Psoas muscle (tissue), 8 donors: ENCODE data around the gene AMN. TPM values are rescaled to one million over a fixed set of nuclear protein-coding genes. Genes with fewer than 3 reads are reported as not detected.

Experiments
- ATAC-seq, 4 donors: fragments of 200-7000 bp; cut with Tn5 transposase; one replicate each; pipeline ENCODE4 v1.9.1; 2020; ENCODE audit warnings: moderate library complexity in 3 of 4, mild to moderate bottlenecking in 2 of 4
- DNase-seq, 2 donors: peaks; one replicate each; pipeline ENCODE4 v3.0.0-alpha.2; 2020
- H3K27ac ChIP-seq: fragments of 200-600 bp; one replicate; pipeline ENCODE4 v1.8.0; 2022
- H3K27me3 ChIP-seq, 3 donors: fragments of 200-600 bp in 1 of 3; one replicate each; pipeline versions ENCODE4 v1.6.1 to v1.8.0; 2013 to 2022; ENCODE audit warnings: low read length in 2 of 3, mild to moderate bottlenecking in 2 of 3, moderate library complexity in 1 of 3; ENCODE audit not compliant: insufficient read depth in 3 of 3
- H3K36me3 ChIP-seq, 2 donors: fragments of 200-600 bp in 1 of 2; one replicate each; pipeline versions ENCODE4 v1.6.1 to v1.8.0; 2013 to 2022; ENCODE audit warnings: low read depth in 1 of 2, mild to moderate bottlenecking in 1 of 2, moderate library complexity in 1 of 2; ENCODE audit not compliant: insufficient read depth in 1 of 2
- H3K4me1 ChIP-seq: fragments of 200-600 bp; one replicate; pipeline ENCODE4 v1.8.0; 2022
- H3K4me3 ChIP-seq: fragments of 200-600 bp; one replicate; pipeline ENCODE4 v1.8.0; 2022; ENCODE audit warnings: mild to moderate bottlenecking
- H3K9me3 ChIP-seq: fragments of 200-600 bp; one replicate; pipeline ENCODE4 v1.8.0; 2022
- CTCF ChIP-seq: fragments of 200-600 bp; IDR thresholded peaks from one replicate; pipeline ENCODE4 v1.8.0; 2022; ENCODE audit warnings: antibody characterized with exemption
- WGBS, 3 donors: extraction: QIAGEN DNeasy Blood & Tissue Kit; methylation state at CpG; one replicate each; pipeline versions ENCODE4 v1.1.6 to v1.1.7; 2013; 5-methylcytosine and 5-hydroxymethylcytosine counted together
- intact Hi-C, 2 donors: fragments of 100-400 bp; cut with DNase I; formaldehyde crosslinking; loops; one replicate each; pipeline versions ENCODE4 v1.11.0 to v1.14.2; 2022
- polyA plus RNA-seq, 3 donors: library from polyadenylated mRNA; stranded (reverse); fragments of 200-250 nt; gene quantifications; one replicate each; pipeline ENCODE4 v1.2.3, GENCODE V29; 2013
- total RNA-seq, 4 donors: library from RNA; stranded (reverse); fragmentation: NEBNext Ultra II Directional in 2 of 4; extraction: Animal tissue kit (Norgen Biotek cat#: 25700) in 2 of 4; gene quantifications; one replicate each; pipeline versions ENCODE4 v1.2.1 to v1.2.4, GENCODE V29; 2021 to 2023
- donor health status: healthy with polysubstance abuse.
- donor health status: DM: no; HTN: no; CAD: no; lungs with moderate emphysema.
- donor health status: Bipolar disorder and iron deficiency.
- donor health status: healthy.
- donor health status: DM: yes; HTN: yes; CAD: no.
- donor health status: DM: no; HTN: no; CAD: no.
- donor health status: DM: no; HTN: no; CAD: no.
- donor health status: DM: yes; HTN: yes; CAD: no.

Gene AMN
- total and polyA plus RNA-seq, 7 donors, result 0.18 to 0.19 (median 0.18) TPM; not detected in 4

GRCh38 chr14:102971314-102971713, 48.9 kb downstream of the AMN start:
- Histone ChIP-seq H3K9me3 (no peaks in the 10 kb centered on the region), H3K4me3 (no peak overlapping the region), H3K4me1 (peaks cover 23% of the 10 kb centered on the region), H3K27ac (no peak overlapping the region), H3K36me3 (peaks cover 10 to 100% of the 10 kb centered on the region in 2 donors), H3K27me3 (no peaks in the 10 kb centered on the region)
- TF ChIP-seq CTCF, result no peak
- DNase-seq (no peak), ATAC-seq (no peak)
- intact Hi-C loops, result no loop called here
- 94 to 98% (median 95%) methylated on average over 9 of the region's 9 CpGs for WGBS, 3 donors

- peaks cover 10 to 100% of the 10 kb centered on the region in 2 donors for H3K36me3 ChIP-seq
- intact Hi-C loops, result no loop called here
- ATAC-seq (no peak), DNase-seq (no peak)
- no peak overlapping the region for H3K27ac ChIP-seq
- TF ChIP-seq CTCF, result no peak
- H3K4me1 ChIP-seq, result peaks cover 18% of the 10 kb centered on the region
- H3K27me3 ChIP-seq, result no peaks in the 10 kb centered on the region
- 95 to 97% (median 96%) methylated on average over 25 of the region's 25 CpGs for WGBS, 3 donors
- no peak overlapping the region for H3K4me3 ChIP-seq
- H3K9me3 ChIP-seq, result no peaks in the 10 kb centered on the region
These were observed 49.6 kb downstream of the AMN start for GRCh38 chr14:102971836-102972606.

GRCh38 chr14:102973706-102974285, 51.3 kb downstream of the AMN start:
- ATAC-seq (no peak), DNase-seq (no peak)
- no peaks in the 10 kb centered on the region for H3K27me3 ChIP-seq
- WGBS, 3 donors, result 71 to 76% (median 72%) methylated on average over 22 of the region's 22 CpGs
- no peak overlapping the region for H3K4me3 ChIP-seq
- H3K36me3 ChIP-seq, result peaks cover 5 to 98% of the 10 kb centered on the region in 2 donors
- H3K9me3 ChIP-seq, result no peaks in the 10 kb centered on the region
- intact Hi-C loops, result no loop called here
- no peak for TF ChIP-seq CTCF
- no peak overlapping the region for H3K27ac ChIP-seq
- peaks cover 10% of the 10 kb centered on the region for H3K4me1 ChIP-seq

GRCh38 chr14:102975662-102976061, 53.2 kb downstream of the AMN start:
- DNase-seq, result no peak
- Histone ChIP-seq H3K9me3 (no peaks in the 10 kb centered on the region), H3K36me3 (peaks cover 5 to 98% of the 10 kb centered on the region in 2 donors), H3K4me3 (no peak overlapping the region), H3K27me3 (no peaks in the 10 kb centered on the region), H3K4me1 (no peaks in the 10 kb centered on the region), H3K27ac (no peak overlapping the region)
- WGBS, 3 donors, result 87 to 92% (median 92%) methylated on average over 17 of the region's 17 CpGs
- ATAC-seq, result no peak
- no peak for TF ChIP-seq CTCF
- intact Hi-C loops, result no loop called here
